Measurements from ENCODE around the gene VWF.

- TF ChIP-seq CTCF (optimal IDR thresholded peaks at IDR 0.05 in 1 of 3, IDR thresholded peaks at IDR 0.05 in 1 of 3, conservative IDR thresholded peaks at IDR 0.05 in 1 of 3; ENCODE audit: extremely low read depth in 1 of 3, insufficient read depth in 2 of 3, low read length in 3 of 3): no peak
- TF ChIP-seq EZH2 (IDR thresholded peaks at IDR 0.05; ENCODE audit: low read length): no peak
Measured at GRCh38 chr12:6034596-6034995, 89.9 kb downstream of the VWF start.
